ENCODE data around the gene RNF31.

RNF31 gene

GRCh38 chr14:24127673-24128072 is 19.6 kb upstream of the RNF31 start:
- Histone ChIP-seq H3K4me1 (ENCODE audit: insufficient read depth, low read length) (no peaks in the 10 kb centered on the region), H3K9me3 (ENCODE audit: control insufficient read depth, insufficient read depth, low read length) (no peaks in the 10 kb centered on the region), H3K36me3 (ENCODE audit: insufficient read depth, low read length) (no peaks in the 10 kb centered on the region), H3K9ac (ENCODE audit: low read depth, low read length) (no peak overlapping the region)

GRCh38 chr14:24129410-24129998 is 17.8 kb upstream of the RNF31 start:
- no peaks in the 10 kb centered on the region for H3K4me1 ChIP-seq (ENCODE audit: insufficient read depth, low read length)
- no peaks in the 10 kb centered on the region for H3K36me3 ChIP-seq (ENCODE audit: insufficient read depth, low read length)
- H3K9me3 ChIP-seq (ENCODE audit: control insufficient read depth, insufficient read depth, low read length) = no peaks in the 10 kb centered on the region
- no peak overlapping the region for H3K9ac ChIP-seq (ENCODE audit: low read depth, low read length)

GRCh38 chr14:24130380-24130716 is 16.9 kb upstream of the RNF31 start, which contains the start of gene FITM1:
FITM1 (plus strand) TSS chr14:24130659; CDS start chr14:24131564, 905 bp downstream.
- no peak within 1 kb of the TSS for H3K9ac ChIP-seq (ENCODE audit: low read depth, low read length)
- no peaks in the 10 kb centered on the region for H3K9me3 ChIP-seq (ENCODE audit: control insufficient read depth, insufficient read depth, low read length)

GRCh38 chr14:24130717-24131548 is 16.4 kb upstream of the RNF31 start:
- no peak overlapping the region for H3K9ac ChIP-seq (ENCODE audit: low read depth, low read length)
- H3K36me3 ChIP-seq (ENCODE audit: insufficient read depth, low read length) = no peaks in the 10 kb centered on the region
- H3K4me1 ChIP-seq (ENCODE audit: insufficient read depth, low read length) = no peaks in the 10 kb centered on the region
- no peaks in the 10 kb centered on the region for H3K9me3 ChIP-seq (ENCODE audit: control insufficient read depth, insufficient read depth, low read length)

More at GRCh38 chr14:24130380-24130716, 16.9 kb upstream of the RNF31 start, which contains the start of gene FITM1:
- H3K4me1 ChIP-seq (ENCODE audit: insufficient read depth, low read length) = no peaks in the 10 kb centered on the region
- no peaks in the 10 kb centered on the region for H3K36me3 ChIP-seq (ENCODE audit: insufficient read depth, low read length)

GRCh38 chr14:24131549-24131966 is 15.7 kb upstream of the RNF31 start:
- no peaks in the 10 kb centered on the region for H3K9me3 ChIP-seq (ENCODE audit: control insufficient read depth, insufficient read depth, low read length)
- no peaks in the 10 kb centered on the region for H3K36me3 ChIP-seq (ENCODE audit: insufficient read depth, low read length)
- no peaks in the 10 kb centered on the region for H3K4me1 ChIP-seq (ENCODE audit: insufficient read depth, low read length)
- no peak overlapping the region for H3K9ac ChIP-seq (ENCODE audit: low read depth, low read length)

- no peaks in the 10 kb centered on the region for H3K9me3 ChIP-seq (ENCODE audit: control insufficient read depth, insufficient read depth, low read length)
- H3K4me1 ChIP-seq (ENCODE audit: insufficient read depth, low read length) = no peaks in the 10 kb centered on the region; the same call in 1 of the 2 replicates
- no peaks in the 10 kb centered on the region for H3K36me3 ChIP-seq (ENCODE audit: insufficient read depth, low read length)
- H3K9ac ChIP-seq (ENCODE audit: low read depth, low read length) = no peak overlapping the region
Measured at GRCh38 chr14:24132061-24132685, 15.1 kb upstream of the RNF31 start.

- H3K36me3 ChIP-seq (ENCODE audit: insufficient read depth, low read length) = no peaks in the 10 kb centered on the region
- H3K9me3 ChIP-seq (ENCODE audit: control insufficient read depth, insufficient read depth, low read length) = no peaks in the 10 kb centered on the region
- no peaks in the 10 kb centered on the region; the same call in 1 of the 2 replicates for H3K4me1 ChIP-seq (ENCODE audit: insufficient read depth, low read length)
- no peak overlapping the region for H3K9ac ChIP-seq (ENCODE audit: low read depth, low read length)
Measured at GRCh38 chr14:24132976-24133375, 14.3 kb upstream of the RNF31 start.

- H3K36me3 ChIP-seq (ENCODE audit: insufficient read depth, low read length) = no peaks in the 10 kb centered on the region
- no peaks in the 10 kb centered on the region; the same call in 1 of the 2 replicates for H3K4me1 ChIP-seq (ENCODE audit: insufficient read depth, low read length)
- no peaks in the 10 kb centered on the region for H3K9me3 ChIP-seq (ENCODE audit: control insufficient read depth, insufficient read depth, low read length)
- no peak overlapping the region for H3K9ac ChIP-seq (ENCODE audit: low read depth, low read length)
Measured at GRCh38 chr14:24133735-24134134, 13.6 kb upstream of the RNF31 start.

- Histone ChIP-seq H3K9ac (ENCODE audit: low read depth, low read length) (peak overlapping the region; percentile 88; the same call in 1 of the 2 replicates), H3K36me3 (ENCODE audit: insufficient read depth, low read length) (no peaks in the 10 kb centered on the region), H3K4me1 (ENCODE audit: insufficient read depth, low read length) (no peaks in the 10 kb centered on the region; the same call in 1 of the 2 replicates), H3K9me3 (ENCODE audit: control insufficient read depth, insufficient read depth, low read length) (no peaks in the 10 kb centered on the region)
Measured at GRCh38 chr14:24135584-24135833, 11.8 kb upstream of the RNF31 start.

GRCh38 chr14:24135834-24136683 is 11.2 kb upstream of the RNF31 start, which contains the start of gene PSME1:
PSME1 (plus strand) TSS chr14:24136194; CDS start chr14:24136263, 69 bp downstream.
- H3K4me1 ChIP-seq (ENCODE audit: insufficient read depth, low read length) = no peaks in the 10 kb centered on the region; the same call in 1 of the 2 replicates
- no peaks in the 10 kb centered on the region for H3K9me3 ChIP-seq (ENCODE audit: control insufficient read depth, insufficient read depth, low read length)
- H3K9ac ChIP-seq (ENCODE audit: low read depth, low read length) = peak within 1 kb of the TSS; percentile 88
- no peaks in the 10 kb centered on the region for H3K36me3 ChIP-seq (ENCODE audit: insufficient read depth, low read length)

GRCh38 chr14:24136684-24137528 is 10.4 kb upstream of the RNF31 start:
- H3K36me3 ChIP-seq (ENCODE audit: insufficient read depth, low read length) = no peaks in the 10 kb centered on the region
- H3K9me3 ChIP-seq (ENCODE audit: control insufficient read depth, insufficient read depth, low read length) = no peaks in the 10 kb centered on the region
- H3K4me1 ChIP-seq (ENCODE audit: insufficient read depth, low read length) = no peaks in the 10 kb centered on the region; the same call in 1 of the 2 replicates
- H3K9ac ChIP-seq (ENCODE audit: low read depth, low read length) = peak overlapping the region; percentile 88

- H3K36me3 ChIP-seq (ENCODE audit: insufficient read depth, low read length) = no peaks in the 10 kb centered on the region
- H3K9ac ChIP-seq (ENCODE audit: low read depth, low read length) = no peak overlapping the region
- no peaks in the 10 kb centered on the region; the same call in 1 of the 2 replicates for H3K4me1 ChIP-seq (ENCODE audit: insufficient read depth, low read length)
- H3K9me3 ChIP-seq (ENCODE audit: control insufficient read depth, insufficient read depth, low read length) = no peaks in the 10 kb centered on the region
Measured at GRCh38 chr14:24137529-24138395, 9.5 kb upstream of the RNF31 start.
